Measurements from ENCODE around the gene ZNF84. TPM values are rescaled to one million over a fixed set of nuclear protein-coding genes. Genes with fewer than 3 reads are reported as not detected.

Gene ZNF84
- 27.2 and 29.3 TPM in 2 replicates for total RNA-seq (2014; rRNA removed; shearing (Covaris generic))

DNA sequence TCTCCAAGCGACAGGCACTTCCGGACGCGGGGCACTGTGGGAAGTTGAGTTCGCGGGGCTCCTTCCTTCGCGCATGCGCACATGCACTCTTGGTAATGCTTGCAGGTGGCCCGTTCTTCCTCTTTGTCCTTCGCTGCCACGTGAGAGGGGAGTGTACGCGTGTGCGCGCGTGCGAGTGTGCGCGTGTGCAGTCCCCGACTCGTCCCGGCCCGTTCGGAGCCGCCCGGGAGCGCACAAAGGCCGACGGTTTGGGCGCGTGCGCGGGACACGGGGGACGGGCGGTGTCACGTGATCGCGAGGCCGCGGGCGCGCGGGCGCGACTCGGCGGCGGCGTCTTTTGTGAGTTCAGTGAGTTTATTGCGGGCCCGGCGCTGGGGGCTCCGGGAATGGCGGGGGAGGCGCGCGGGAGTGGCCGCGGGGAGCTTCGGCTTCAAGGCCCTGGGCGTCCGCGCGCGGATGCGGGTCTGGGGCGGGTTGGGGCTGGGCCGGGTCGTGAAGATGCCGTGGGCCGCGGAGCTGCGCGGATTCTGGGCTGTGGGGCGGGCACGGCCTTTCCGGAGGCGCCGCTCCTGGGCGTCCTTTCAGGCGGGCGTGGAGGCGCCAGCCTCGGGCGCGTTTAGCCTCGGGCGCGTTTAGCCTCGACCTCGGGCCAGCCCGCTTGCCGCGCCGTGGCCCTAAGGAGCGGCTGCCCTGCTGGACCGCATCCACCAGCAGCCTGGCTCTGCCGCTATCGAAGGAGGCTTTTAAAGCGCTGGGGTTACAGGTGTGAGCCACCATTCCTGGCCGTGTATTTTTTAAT, at the start of gene ZNF84:
ZNF84 (plus strand) TSS at position 303 of the 799 bp plus-strand sequence. CDS start 3,959 bp downstream, outside the sequence.
- DNase-seq (ENCODE audit: low spot score) = peak; percentile 96

DNA sequence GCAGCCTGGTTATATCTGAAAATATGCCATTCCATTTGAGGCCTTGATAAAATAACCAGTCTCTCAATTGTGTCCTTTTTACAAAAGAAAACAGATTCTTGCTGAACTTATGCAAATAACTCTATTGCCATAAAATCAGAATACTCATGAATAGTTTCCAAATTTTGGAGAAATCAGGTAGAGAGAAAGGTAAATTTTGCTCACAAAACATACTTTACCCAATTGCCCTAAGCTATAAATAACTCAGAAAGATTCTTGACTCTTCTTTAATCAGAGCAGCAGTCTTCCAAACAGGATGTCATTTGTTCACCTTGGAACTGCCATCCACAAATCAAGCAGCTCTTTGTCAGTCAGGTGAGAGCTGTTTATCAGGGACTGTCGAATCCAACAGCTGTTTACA, 38.6 kb upstream of the ZNF84 start:
- DNase-seq (ENCODE audit: low spot score) = no peak

DNA sequence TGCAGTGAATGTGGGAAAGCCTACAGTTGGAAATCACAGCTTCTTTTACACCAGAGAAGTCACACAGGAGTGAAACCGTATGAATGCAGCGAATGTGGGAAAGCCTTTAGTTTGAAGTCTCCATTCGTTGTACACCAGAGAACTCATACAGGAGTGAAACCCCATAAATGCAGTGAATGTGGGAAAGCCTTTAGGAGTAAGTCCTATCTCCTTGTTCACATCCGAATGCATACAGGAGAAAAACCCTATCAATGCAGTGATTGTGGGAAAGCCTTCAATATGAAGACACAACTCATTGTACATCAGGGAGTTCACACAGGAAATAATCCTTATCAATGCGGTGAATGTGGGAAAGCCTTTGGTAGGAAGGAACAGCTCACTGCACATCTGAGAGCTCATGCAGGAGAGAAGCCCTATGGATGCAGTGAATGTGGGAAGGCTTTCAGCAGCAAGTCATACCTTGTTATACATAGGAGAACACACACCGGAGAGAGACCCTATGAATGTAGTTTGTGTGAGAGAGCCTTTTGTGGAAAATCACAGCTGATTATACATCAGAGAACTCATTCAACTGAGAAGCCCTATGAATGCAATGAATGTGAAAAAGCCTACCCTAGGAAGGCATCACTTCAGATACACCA, 26.5 kb upstream of the ZNF84 start:
- DNase-seq (ENCODE audit: low spot score) = no peak

DNA sequence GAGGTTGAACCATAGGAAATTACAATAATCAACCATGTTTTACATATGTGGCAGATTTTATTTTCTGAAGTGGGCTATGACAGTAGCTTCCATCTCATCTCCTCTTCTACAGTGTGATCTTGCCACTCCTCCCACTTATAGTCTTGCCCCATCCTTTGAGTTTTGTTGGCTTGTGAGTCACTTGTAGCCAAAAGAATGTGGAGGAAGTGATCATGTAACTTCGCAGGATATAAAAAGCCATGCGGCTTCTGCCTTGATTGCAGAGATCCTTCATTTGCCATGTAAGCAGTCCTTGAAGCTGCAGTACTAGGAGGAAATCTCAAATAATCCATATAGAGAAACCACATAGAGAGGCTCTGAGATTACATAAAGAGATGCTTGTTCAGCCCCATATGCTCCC, 13.7 kb upstream of the ZNF84 start:
- no peak for DNase-seq (ENCODE audit: low spot score)

DNA sequence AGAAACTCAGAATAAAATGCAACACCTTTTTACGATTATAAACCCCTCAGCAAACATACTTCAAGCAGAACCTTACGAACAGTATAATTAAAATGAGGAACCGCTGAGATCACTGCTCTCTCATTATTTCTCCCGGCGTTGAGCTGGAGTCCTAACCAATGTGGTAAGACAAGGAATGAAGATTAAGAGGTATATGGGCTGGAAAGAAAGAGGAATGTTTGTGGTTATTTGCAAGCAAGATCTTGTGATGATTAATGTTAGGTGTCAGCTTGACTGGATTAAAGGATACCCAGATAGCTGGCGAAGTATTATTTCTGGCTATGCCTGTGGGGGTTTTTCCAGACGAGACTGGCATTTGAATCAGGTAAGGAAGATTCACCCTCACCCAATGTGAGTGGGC, 10.3 kb upstream of the ZNF84 start:
- peak; percentile 21 for DNase-seq (ENCODE audit: low spot score)

DNA sequence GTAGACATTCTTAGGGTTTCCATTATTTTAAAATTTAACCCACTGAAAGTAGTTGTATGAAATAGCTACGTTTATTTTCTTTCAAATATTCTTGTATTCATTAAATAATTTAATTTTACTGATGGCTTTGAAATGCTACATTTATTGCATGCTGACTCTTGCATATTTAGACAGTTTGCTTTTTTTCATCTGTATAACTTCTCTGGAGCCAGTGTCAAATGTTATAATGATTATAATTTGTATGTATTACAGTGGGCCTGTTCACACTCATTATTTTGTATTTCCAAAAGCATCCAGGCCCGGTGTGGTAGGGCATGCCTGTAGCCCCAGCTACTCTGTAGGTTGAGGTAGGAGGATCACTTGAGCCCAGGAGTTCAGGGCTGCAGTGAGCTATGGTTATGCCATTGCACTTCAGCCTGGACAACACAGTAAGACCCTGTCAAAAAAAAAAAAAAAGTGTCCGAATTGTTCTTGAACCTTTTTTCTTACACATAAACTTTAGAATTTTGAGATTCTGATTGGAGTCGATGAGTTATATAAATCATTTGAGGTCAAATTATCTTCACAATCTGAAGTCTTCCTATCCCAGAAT, 905 bp downstream of the ZNF84 start:
- DNase-seq (ENCODE audit: low spot score) = no peak

DNA sequence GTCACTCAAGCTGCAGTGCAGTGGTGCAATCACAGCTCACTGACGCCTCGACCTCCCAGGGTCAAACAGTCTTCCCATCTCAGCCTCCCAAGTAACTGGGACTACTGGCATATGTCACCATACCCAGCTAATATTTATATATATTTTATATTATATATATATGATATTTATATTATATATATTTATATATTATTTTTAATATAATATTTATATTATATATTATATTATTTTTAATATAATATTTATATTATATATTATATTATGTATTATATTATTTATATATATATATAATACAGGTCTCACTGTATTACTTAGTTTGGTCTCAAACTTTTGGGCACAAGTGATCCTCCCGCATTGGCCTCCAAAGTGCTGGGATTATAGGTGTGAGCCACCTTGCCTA, 9.4 kb downstream of the ZNF84 start:
- DNase-seq (ENCODE audit: low spot score) = no peak

DNA sequence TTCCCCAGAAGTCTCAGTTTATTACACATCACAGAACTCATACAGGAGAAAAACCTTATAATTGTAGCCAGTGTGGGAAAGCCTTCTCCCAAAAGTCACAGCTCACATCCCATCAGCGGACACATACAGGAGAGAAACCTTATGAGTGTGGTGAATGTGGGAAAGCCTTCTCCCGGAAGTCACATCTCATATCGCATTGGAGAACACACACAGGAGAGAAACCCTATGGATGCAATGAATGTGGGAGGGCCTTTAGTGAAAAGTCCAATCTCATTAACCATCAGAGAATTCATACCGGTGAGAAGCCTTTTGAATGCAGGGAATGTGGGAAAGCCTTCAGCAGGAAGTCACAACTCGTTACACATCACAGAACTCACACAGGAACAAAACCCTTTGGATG, 20.1 kb downstream of the ZNF84 start:
- DNase-seq (ENCODE audit: low spot score) = no peak

DNA sequence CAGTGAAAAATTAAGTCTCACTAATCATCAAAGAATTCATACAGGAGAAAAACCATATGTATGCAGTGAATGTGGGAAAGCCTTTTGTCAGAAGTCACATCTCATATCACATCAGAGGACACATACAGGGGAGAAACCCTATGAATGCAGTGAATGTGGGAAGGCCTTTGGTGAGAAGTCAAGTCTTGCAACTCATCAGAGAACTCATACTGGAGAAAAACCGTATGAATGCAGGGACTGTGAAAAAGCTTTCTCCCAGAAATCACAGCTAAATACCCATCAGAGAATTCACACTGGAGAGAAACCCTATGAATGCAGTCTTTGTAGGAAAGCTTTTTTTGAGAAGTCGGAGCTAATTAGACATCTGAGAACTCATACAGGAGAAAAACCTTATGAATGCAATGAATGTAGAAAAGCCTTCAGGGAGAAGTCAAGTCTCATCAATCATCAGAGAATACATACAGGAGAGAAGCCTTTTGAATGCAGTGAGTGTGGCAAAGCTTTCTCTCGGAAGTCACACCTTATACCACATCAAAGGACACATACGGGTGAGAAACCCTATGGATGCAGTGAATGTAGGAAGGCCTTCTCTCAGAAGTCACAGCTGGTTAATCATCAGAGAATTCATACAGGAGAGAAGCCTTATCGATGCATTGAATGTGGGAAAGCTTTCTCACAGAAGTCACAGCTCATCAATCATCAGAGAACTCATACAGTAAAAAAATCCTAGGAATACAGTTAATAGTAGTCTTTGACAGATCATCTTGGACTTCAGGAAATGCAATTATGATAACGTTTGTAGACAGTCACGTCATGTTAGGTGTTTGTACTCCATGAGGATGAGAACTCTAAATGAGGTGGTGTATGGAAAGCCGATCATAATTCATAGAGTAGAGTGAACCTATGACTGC, 21.1 kb downstream of the ZNF84 start:
- DNase-seq (ENCODE audit: low spot score) = no peak

DNA sequence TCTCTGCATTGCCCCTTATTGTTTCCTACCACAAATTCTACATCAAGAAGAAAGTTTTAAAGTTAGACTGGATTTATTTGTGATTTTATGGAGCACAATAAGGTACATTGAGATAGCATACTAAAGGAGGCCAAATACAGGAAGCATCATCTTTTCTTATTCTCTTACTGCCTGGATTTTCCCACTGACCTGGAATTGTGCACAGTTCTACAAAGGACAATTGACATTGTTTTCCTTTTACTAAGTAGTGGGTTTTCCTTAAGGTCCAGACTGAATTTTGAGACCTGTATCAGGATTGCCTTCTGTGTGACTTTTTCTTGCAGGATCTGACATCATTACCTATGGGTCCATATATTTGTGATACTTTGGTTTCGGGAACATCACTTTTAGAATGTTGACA, 24.6 kb downstream of the ZNF84 start:
- DNase-seq (ENCODE audit: low spot score) = no peak

DNA sequence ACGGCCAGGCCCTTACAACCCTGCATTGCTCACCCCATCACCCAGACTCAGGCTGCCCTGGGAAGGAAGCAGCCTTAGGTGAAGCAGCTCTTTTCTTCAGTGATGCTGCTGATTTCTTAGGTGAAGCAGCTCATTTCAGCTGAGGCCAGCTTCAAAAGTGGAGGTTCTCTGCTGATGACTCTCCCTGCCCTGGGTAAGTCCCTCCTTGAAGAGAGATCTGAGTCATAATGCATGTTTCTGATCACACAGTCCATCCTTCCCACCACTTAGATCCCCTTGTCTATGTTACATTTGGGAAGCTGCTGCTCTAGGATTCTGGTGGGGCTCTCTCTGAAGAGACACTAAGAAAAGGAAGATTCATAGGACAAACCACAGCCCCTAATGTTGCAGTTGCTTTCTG, 26.2 kb downstream of the ZNF84 start:
- no peak for DNase-seq (ENCODE audit: low spot score)

DNA sequence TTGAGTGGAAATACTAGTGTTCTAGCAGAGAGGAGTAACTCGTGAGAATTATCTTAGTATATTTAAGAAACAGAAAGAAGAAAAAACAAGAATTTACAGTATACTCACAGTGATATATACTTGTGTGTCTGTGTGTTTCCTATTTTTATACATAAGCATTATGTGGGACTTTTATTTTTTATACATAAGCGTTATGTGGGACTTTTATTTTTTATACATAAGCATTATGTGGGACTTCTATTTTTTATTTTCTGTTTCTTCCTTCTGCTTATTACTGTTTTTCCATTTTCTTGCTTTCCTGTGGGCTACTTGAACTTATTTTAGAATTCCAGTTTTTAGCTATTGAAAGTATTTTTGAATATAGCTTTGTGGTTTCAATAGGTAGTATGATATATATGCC, 36.5 kb downstream of the ZNF84 start:
- DNase-seq (ENCODE audit: low spot score) = no peak

DNA sequence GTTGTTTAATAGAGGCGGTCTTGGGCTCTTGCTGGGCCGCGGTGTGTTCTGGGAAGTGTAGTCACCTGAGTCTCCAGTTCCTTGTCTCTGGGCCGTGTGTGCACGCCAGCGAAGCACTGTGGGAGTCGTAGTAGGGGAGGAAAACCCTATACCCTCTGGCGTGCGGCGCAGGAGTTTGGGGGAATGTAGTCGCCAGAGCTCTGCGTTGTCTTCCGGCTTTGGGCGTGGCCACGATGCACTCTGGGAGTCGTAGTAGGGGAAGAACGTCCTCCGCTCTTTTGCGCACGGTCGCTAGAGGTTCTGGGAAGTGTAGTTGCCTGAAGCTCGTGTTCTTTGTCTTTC, 42.7 kb downstream of the ZNF84 start:
- peak; percentile 97 for DNase-seq (ENCODE audit: low spot score)

DNA sequence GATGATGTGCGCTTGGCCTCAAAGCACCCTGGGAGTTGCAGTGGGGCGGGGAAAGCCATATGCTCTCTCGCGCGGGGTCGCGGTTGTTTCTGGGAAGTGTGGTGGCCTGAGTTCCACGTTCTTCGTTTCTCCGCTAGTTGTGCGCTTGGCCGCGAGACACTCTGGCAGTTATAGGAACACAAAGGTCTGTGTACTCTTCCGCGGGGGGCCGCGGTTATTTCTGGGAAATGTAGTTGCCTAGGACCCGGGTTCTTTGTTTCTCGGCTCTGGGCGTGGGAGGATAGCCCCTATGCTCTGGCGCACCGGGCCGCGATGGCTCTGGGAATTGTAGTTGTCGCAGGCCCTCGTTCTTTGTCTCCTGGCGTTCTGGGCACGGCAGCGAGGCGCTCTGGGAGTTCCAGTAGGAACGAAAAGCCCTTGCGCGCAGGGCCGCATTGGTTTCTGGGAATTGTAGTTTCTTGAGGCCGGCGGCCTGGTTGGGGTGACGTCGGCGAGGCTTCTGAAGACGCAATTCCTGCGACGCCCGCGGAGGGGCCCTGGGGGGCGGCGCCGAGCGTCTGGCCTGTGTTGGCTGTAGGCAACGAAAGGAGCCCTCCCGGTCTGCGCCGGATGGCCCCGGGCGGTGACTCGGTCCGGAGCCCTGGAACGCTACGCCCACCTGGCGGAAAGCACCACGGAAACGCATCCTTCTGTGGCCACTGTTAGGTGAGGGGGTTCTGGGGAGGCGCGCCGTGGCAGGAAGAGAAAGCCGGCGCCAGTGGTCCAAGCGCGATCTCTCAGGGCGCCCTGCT, 43.3 kb downstream of the ZNF84 start, which contains the start of gene ZNF140:
ZNF140 (plus strand) TSS at position 556 of the 791 bp plus-strand sequence. CDS start 398 bp downstream, outside the sequence.
- DNase-seq (ENCODE audit: low spot score) = peak; percentile 87

DNA sequence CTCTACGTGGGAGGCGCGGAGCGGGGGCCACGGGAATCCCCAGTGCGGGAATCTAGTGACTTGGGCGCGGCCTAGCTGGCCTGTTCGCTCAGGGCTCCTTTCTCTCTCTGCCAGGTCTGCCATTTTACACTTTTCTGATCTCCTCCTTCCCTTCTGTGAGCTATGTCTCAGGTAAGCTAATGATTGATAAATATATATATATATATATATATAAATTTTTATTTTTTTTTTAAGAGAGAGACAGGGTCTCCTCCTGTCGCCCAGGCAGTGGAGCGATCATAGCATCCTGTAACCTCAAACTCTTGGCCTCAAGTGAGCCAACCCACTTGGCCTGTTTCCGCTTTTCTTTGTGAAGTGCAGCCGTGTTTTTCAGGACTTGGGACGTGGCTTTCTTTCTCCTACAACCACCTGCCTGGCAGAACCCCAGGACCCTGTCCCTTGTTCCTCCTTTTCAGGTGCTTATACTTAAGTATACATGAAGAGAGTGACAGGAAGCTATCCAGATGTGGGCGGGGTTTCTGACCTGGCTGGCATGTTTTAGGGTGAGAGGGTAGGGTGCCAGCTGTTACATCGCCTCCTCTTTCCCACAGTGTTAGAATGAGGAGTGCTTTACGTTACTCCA, 44.0 kb downstream of the ZNF84 start:
- DNase-seq (ENCODE audit: low spot score) = no peak

DNA sequence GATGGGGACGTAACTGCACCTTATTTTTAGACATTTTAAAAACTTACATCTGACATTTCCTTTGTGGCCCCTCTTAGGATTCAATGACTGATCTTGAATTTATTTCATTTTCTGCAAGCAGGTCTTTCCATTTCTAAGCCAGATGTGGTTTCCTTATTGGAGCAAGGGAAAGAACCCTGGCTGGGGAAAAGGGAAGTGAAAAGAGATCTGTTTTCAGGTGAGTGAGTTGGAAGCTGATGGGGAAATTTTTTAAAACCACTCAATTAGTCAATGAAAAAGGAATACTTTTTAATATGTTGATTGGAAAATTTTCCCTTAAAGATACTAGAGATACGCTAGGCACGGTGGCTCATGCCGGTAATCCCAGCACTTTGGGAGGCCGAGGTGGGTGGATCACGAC, 46.0 kb downstream of the ZNF84 start:
- DNase-seq (ENCODE audit: low spot score) = no peak

DNA sequence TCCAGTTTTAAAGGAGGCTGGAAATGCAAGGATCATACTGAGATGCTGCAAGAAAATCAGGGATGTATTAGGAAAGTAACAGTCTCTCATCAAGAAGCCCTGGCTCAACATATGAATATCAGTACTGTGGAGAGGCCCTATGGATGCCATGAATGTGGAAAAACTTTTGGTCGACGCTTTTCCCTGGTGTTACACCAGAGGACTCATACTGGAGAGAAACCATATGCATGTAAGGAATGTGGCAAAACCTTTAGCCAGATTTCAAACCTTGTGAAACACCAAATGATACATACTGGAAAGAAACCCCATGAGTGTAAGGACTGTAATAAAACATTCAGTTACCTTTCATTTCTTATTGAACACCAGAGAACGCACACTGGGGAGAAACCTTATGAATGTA, 68.3 kb downstream of the ZNF84 start:
- DNase-seq (ENCODE audit: low spot score) = no peak

DNA sequence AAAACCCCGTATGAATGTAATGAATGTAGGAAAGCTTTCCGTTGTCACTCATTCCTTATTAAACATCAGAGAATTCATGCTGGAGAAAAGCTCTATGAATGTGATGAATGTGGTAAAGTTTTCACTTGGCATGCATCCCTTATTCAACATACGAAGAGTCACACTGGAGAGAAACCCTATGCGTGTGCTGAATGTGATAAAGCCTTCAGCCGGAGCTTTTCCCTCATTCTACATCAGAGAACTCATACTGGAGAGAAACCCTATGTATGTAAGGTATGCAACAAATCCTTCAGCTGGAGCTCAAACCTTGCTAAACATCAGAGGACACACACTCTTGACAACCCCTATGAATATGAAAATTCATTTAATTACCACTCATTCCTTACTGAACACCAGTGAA, 68.9 kb downstream of the ZNF84 start:
- no peak for DNase-seq (ENCODE audit: low spot score)

DNA sequence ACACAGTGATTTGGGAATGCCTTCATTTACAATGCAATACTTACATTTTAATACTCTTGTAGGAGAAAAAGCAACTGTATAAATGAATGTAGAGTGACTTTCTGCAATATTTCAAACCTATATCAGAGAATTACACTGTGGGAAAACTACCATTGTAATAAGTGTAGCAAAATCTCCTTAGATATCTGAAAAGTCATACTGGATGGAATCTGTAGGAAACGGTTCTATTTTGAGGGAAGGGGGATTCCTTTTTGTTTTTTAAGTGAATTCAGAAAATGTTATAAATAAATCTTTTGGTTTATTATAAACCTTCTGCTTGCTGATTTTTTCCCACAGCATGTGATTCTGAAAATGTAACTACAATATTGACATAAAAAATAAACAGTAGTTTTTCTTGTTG, 69.8 kb downstream of the ZNF84 start:
- no peak for DNase-seq (ENCODE audit: low spot score)

DNA sequence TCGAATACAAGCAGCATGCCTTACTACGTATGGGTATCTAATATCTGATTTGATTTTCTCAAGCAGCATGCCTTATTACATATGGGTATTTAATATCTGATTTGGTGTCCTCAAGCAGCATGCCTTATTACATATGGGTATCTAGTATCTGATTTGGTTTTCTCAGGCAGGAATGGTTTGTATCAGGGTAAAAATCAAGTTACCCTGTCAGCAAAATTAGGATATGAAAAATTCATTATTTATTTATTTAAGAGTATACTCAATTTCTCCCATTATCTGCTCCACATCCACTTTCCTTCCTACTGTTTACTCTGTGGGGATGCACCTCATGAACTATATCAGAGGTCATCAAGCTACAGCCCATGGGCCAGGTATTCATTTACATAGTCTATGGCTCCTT, 70.8 kb downstream of the ZNF84 start:
- no peak for DNase-seq (ENCODE audit: low spot score)

Data from A172 (cell line).